PFSK-1 (cell line): ENCODE results near the gene GGT6.

Experiments
- FOXP2 ChIP-seq: optimal IDR thresholded peaks from 2 replicates; pipeline ENCODE3; 2011; ENCODE audit warnings: borderline replicate concordance, control low read depth, inconsistent platforms; ENCODE audit not compliant: insufficient read depth; ENCODE audit errors: extremely low read length, extremely low read depth
- POLR2AphosphoS5 ChIP-seq: IDR thresholded peaks from 2 replicates; pipeline ENCODE4 v1.6.1; 2012; ENCODE audit warnings: low read depth, mild to moderate bottlenecking, control low read depth, low read length, moderate library complexity
- SIN3A ChIP-seq: IDR thresholded peaks from 2 replicates; pipeline ENCODE4 v1.6.1; 2012; ENCODE audit warnings: mild to moderate bottlenecking, low read length, moderate library complexity, borderline replicate concordance; ENCODE audit not compliant: insufficient read depth
- TAF1 ChIP-seq: IDR thresholded peaks from 2 replicates; pipeline ENCODE4 v1.6.1; 2012; ENCODE audit warnings: low read length, control low read depth, borderline replicate concordance; ENCODE audit not compliant: insufficient read depth
- TF ChIP-seq, protein P1 (sequence below), 2 experiments: IDR thresholded peaks; 2 replicates each; pipeline versions ENCODE4 v1.6.1 to v1.8.0; 2011 to 2012; ENCODE audit warnings: low read depth in 2 of 2, low read length in 2 of 2, control low read depth in 1 of 2, inconsistent platforms in 1 of 2, mild to moderate bottlenecking in 1 of 2, moderate library complexity in 1 of 2; ENCODE audit not compliant: insufficient read depth in 1 of 2

- TF ChIP-seq POLR2AphosphoS5 (no peak), TAF1 (no peak), SIN3A (no peak), FOXP2 (no peak)
- TF ChIP-seq, protein P1, sequence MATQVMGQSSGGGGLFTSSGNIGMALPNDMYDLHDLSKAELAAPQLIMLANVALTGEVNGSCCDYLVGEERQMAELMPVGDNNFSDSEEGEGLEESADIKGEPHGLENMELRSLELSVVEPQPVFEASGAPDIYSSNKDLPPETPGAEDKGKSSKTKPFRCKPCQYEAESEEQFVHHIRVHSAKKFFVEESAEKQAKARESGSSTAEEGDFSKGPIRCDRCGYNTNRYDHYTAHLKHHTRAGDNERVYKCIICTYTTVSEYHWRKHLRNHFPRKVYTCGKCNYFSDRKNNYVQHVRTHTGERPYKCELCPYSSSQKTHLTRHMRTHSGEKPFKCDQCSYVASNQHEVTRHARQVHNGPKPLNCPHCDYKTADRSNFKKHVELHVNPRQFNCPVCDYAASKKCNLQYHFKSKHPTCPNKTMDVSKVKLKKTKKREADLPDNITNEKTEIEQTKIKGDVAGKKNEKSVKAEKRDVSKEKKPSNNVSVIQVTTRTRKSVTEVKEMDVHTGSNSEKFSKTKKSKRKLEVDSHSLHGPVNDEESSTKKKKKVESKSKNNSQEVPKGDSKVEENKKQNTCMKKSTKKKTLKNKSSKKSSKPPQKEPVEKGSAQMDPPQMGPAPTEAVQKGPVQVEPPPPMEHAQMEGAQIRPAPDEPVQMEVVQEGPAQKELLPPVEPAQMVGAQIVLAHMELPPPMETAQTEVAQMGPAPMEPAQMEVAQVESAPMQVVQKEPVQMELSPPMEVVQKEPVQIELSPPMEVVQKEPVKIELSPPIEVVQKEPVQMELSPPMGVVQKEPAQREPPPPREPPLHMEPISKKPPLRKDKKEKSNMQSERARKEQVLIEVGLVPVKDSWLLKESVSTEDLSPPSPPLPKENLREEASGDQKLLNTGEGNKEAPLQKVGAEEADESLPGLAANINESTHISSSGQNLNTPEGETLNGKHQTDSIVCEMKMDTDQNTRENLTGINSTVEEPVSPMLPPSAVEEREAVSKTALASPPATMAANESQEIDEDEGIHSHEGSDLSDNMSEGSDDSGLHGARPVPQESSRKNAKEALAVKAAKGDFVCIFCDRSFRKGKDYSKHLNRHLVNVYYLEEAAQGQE (IDR thresholded peaks at IDR 0.05; ENCODE audit: insufficient read depth in 1 of 2, low read depth in 2 of 2, low read length in 2 of 2): no peak
These were observed 36.4 kb upstream of the GGT6 start for GRCh38 chr17:4596636-4597380.
